ENCODE measurements around the gene OR4D6. TPM values are rescaled to one million over a fixed set of nuclear protein-coding genes. Genes with fewer than 3 reads are reported as not detected.
A peak's percentile ranks its signal among the peaks of the same experiment; 100 is the strongest.
"Not testable (repeated sequence)": the region's sequence is repeated elsewhere in the genome, so short reads cannot be mapped to it uniquely, and the experiment has no call there.

OR4D6 gene
- polyA plus RNA-seq, 1 experiment = not detected

GRCh38 chr11:59429924-59430516 is 26.7 kb upstream of the OR4D6 start:
- no peak for DNase-seq (ENCODE audit: low read depth)
- Histone ChIP-seq H3K4me3 (ENCODE audit: low read depth, low read length) (no peak overlapping the region), H3K27me3 (ENCODE audit: control insufficient read depth, insufficient read depth, low read length) (no peaks in the 10 kb centered on the region), H3K36me3 (ENCODE audit: control insufficient read depth, insufficient read depth, low read length) (no peaks in the 10 kb centered on the region)
- TF ChIP-seq CTCF (IDR thresholded peaks at IDR 0.05; ENCODE audit: insufficient read depth, low read depth, low read length) = peak; percentile 74
- ChIA-PET POLR2A (no interaction called here), CTCF (interaction anchor here (0.8 to 2.6 kb wide), 3 partner anchors 8 to 259 kb away, joined by 3 to 12 read pairs (median 6); partner anchors contain the start of gene DTX4)

- POLR2A ChIA-PET = no interaction called here
- CTCF ChIA-PET = no interaction called here
- DNase-seq (ENCODE audit: low read depth) = no peak
- Histone ChIP-seq H3K36me3 (ENCODE audit: control insufficient read depth, insufficient read depth, low read length) (no peaks in the 10 kb centered on the region), H3K27me3 (ENCODE audit: control insufficient read depth, insufficient read depth, low read length) (no peaks in the 10 kb centered on the region; the same call in 1 of the 2 replicates), H3K4me3 (ENCODE audit: low read depth, low read length) (no peak within 1 kb of the TSS)
- no peak for TF ChIP-seq CTCF (IDR thresholded peaks at IDR 0.05; ENCODE audit: insufficient read depth, low read depth, low read length)
These were observed 20.6 kb upstream of the OR4D6 start, which contains the start of gene OR5A1 for GRCh38 chr11:59436169-59436568. Gene OR5A1, plus strand, starts transcription at chr11:59436469. Its CDS starts 6,700 bp downstream, at chr11:59443169.

- no peak for DNase-seq (ENCODE audit: low read depth)
- ChIA-PET POLR2A (no interaction called here), CTCF (interaction anchor here (1.2 kb wide), 1 partner anchor 8 kb away, joined by 6 read pairs; no protein-coding TSS in a partner anchor)
- no peak for TF ChIP-seq CTCF (IDR thresholded peaks at IDR 0.05; ENCODE audit: insufficient read depth, low read depth, low read length)
- no peaks in the 10 kb centered on the region; the same call in 1 of the 2 replicates for H3K27me3 ChIP-seq (ENCODE audit: control insufficient read depth, insufficient read depth, low read length)
- H3K36me3 ChIP-seq (ENCODE audit: control insufficient read depth, insufficient read depth, low read length) = no peaks in the 10 kb centered on the region
- no peak overlapping the region for H3K4me3 ChIP-seq (ENCODE audit: low read depth, low read length)
These were observed 19.0 kb upstream of the OR4D6 start for GRCh38 chr11:59437770-59438169.

- DNase-seq (ENCODE audit: low read depth); H3K27me3 ChIP-seq (ENCODE audit: control insufficient read depth, insufficient read depth, low read length); H3K36me3 ChIP-seq (ENCODE audit: control insufficient read depth, insufficient read depth, low read length); CTCF ChIA-PET; H3K4me3 ChIP-seq (ENCODE audit: low read depth, low read length); POLR2A ChIA-PET: not testable (repeated sequence)
These were observed 11.1 kb upstream of the OR4D6 start for GRCh38 chr11:59445624-59446023.

GRCh38 chr11:59448484-59448883 is 8.3 kb upstream of the OR4D6 start:
- Histone ChIP-seq H3K27me3 (ENCODE audit: control insufficient read depth, insufficient read depth, low read length) (no peaks in the 10 kb centered on the region; the same call in 1 of the 2 replicates), H3K4me3 (ENCODE audit: low read depth, low read length) (no peak overlapping the region), H3K36me3 (ENCODE audit: control insufficient read depth, insufficient read depth, low read length) (no peaks in the 10 kb centered on the region)
- TF ChIP-seq CTCF (IDR thresholded peaks at IDR 0.05; ENCODE audit: insufficient read depth, low read depth, low read length) = no peak
- DNase-seq (ENCODE audit: low read depth) = no peak
- ChIA-PET CTCF (no interaction called here), POLR2A (no interaction called here)

GRCh38 chr11:59459916-59460315 is 3.2 kb downstream of the OR4D6 start:
- no peak for DNase-seq (ENCODE audit: low read depth)
- ChIA-PET POLR2A (no interaction called here), CTCF (no interaction called here)
- Histone ChIP-seq H3K4me3 (ENCODE audit: low read depth, low read length) (no peak overlapping the region), H3K27me3 (ENCODE audit: control insufficient read depth, insufficient read depth, low read length) (no peaks in the 10 kb centered on the region), H3K36me3 (ENCODE audit: control insufficient read depth, insufficient read depth, low read length) (no peaks in the 10 kb centered on the region)
- no peak for TF ChIP-seq CTCF (IDR thresholded peaks at IDR 0.05; ENCODE audit: insufficient read depth, low read depth, low read length)

All from BJ (cell line).